GM12878 (cell line): ENCODE results near the gene AMDHD2. TPM values are rescaled to one million over a fixed set of nuclear protein-coding genes. Genes with fewer than 3 reads are reported as not detected.

Experiments used
- ATF7 ChIP-seq: fragments of 450-650 bp; IDR thresholded peaks from 2 replicates; pipeline ENCODE4 v1.6.1; 2016; ENCODE audit warnings: low read depth, mild to moderate bottlenecking
- CEBPZ ChIP-seq: fragments of 150-350 bp; IDR thresholded peaks from 2 replicates; pipeline ENCODE4 v1.6.1; 2016; ENCODE audit warnings: low read depth, low read length
- CTCF ChIP-seq, 3 experiments: IDR thresholded peaks in 2 of 3; conservative IDR thresholded peaks in 1 of 3; 2 replicates each; pipeline ENCODE4 v1.5.1; 2011; ENCODE audit warnings: low read depth in 3 of 3, low read length in 3 of 3, mild to moderate bottlenecking in 3 of 3, control low read depth in 2 of 3, moderate library complexity in 2 of 3, inconsistent platforms in 1 of 3, mixed read lengths in 1 of 3; ENCODE audit not compliant: control insufficient read depth in 2 of 3, insufficient read depth in 1 of 3; ENCODE audit errors: extremely low read depth in 1 of 3
- CUX1 ChIP-seq: IDR thresholded peaks from 2 replicates; pipeline ENCODE4 v1.6.1; 2012; ENCODE audit warnings: improper control_type of control experiment, low read depth, low read length; ENCODE audit not compliant: insufficient replicate concordance
- GATAD2B ChIP-seq: fragments of 450-650 bp; conservative IDR thresholded peaks from 2 replicates; pipeline ENCODE4 v1.6.1; 2017; ENCODE audit warnings: low read depth, mild to moderate bottlenecking, moderate library complexity
- NR2F1 ChIP-seq: fragments of 450-650 bp; conservative IDR thresholded peaks from 2 replicates; pipeline ENCODE4 v1.6.1; 2017; ENCODE audit warnings: mild to moderate bottlenecking
- PBX3 ChIP-seq: IDR thresholded peaks from 2 replicates; pipeline ENCODE4 v1.6.1; 2011; ENCODE audit warnings: mild to moderate bottlenecking, low read depth, low read length, moderate library complexity; ENCODE audit not compliant: insufficient replicate concordance
- PKNOX1 ChIP-seq: fragments of 450-650 bp; IDR thresholded peaks from 2 replicates; pipeline ENCODE4 v1.6.1; 2016; ENCODE audit warnings: mild to moderate bottlenecking
- PML ChIP-seq: IDR thresholded peaks from 2 replicates; pipeline ENCODE4 v1.6.1; 2012; ENCODE audit warnings: low read length, inconsistent platforms
- POLR2A ChIP-seq: IDR thresholded peaks from 2 replicates; pipeline ENCODE4 v1.6.1; 2011; ENCODE audit warnings: low read depth, mild to moderate bottlenecking, low read length
- RAD51 ChIP-seq: fragments of 450-650 bp; IDR thresholded peaks from 2 replicates; pipeline ENCODE4 v1.6.1; 2016; ENCODE audit warnings: moderate library complexity, mild to moderate bottlenecking, inconsistent platforms
- TCF12 ChIP-seq: IDR thresholded peaks from 2 replicates; pipeline ENCODE4 v1.6.1; 2011; ENCODE audit warnings: low read depth, mild to moderate bottlenecking, low read length
- USF2 ChIP-seq: IDR thresholded peaks from 2 replicates; pipeline ENCODE4 v1.6.1; 2011; ENCODE audit warnings: low read depth, low read length, improper control_type of control experiment, borderline replicate concordance
- polyA plus RNA-seq, 11 experiments: library from polyadenylated mRNA; depleted of rRNA in 4 of 11; unstranded in 6 of 11; stranded (reverse) in 5 of 11; fragments of >200 nt; fragmentation: Nextera tagmentation in 4 of 11; fragmentation: Illumina TruSeq in 1 of 11; extraction: Ambion mirVana in 4 of 11; extraction: Trizol in 1 of 11; gene quantifications; 1 replicate in 1 of 11; 2 replicates in 10 of 11; pipeline versions ENCODE4 v1.2.1 to v1.2.3, GENCODE V29; 2011 to 2016; ENCODE audit warnings: inconsistent platforms in 2 of 11, missing spikeins in 2 of 11, low read depth in 1 of 11
- total RNA-seq, 4 experiments: library from RNA; depleted of rRNA in 3 of 4; stranded (reverse); fragments of >200 nt in 3 of 4; fragmentation: Illumina TruSeq in 1 of 4; extraction: Trizol in 1 of 4; gene quantifications; 2 replicates each; pipeline versions ENCODE4 v1.2.1 to v1.2.3, GENCODE V29; 2013 to 2021

The AMDHD2 gene
- total and polyA plus RNA-seq, 10 of the 15 experiments (the other 5 are each of a cell fraction or from before 2014, with no cell fraction given): 0.60 to 41.8 (median 24.3) TPM; not detected in 1

- TF ChIP-seq ATF7 (0 out of 2 replicates have a peak, but pooled peaks have one; percentile 31), CTCF (IDR thresholded peaks at IDR 0.05 in 2 of 3, conservative IDR thresholded peaks at IDR 0.05 in 1 of 3; ENCODE audit: control insufficient read depth in 2 of 3, extremely low read depth in 1 of 3, insufficient read depth in 1 of 3, low read depth in 3 of 3, low read length in 3 of 3) (peak; percentile 49 to 95 (median 67); a peak in 5 of 6 replicates), RAD51 (peak; percentile 93), PML (no peak), NR2F1 (peak; percentile 25; the same call in 1 of the 2 replicates), CUX1 (no peak), USF2 (peak; percentile 66), PKNOX1 (peak; percentile 78), PBX3 (peak; percentile 71), CEBPZ (no peak), GATAD2B (peak; percentile 61; the same call in 1 of the 2 replicates), POLR2A (peak; percentile 24; the same call in 1 of the 2 replicates), TCF12 (peak; percentile 60; the same call in 1 of the 2 replicates)
- TF ChIP-seq, all 136 proteins: peak for 36
Measured at GRCh38 chr16:2486645-2487516, 33.3 kb upstream of the AMDHD2 start (continued).
